Neural progenitor cell (in vitro differentiated cells): ENCODE data around the gene TUBB6. TPM values are rescaled to one million over a fixed set of nuclear protein-coding genes. Genes with fewer than 3 reads are reported as not detected.
A peak's percentile ranks its signal among the peaks of the same experiment; 100 is the strongest.

Source experiments
- DNase-seq: peaks from one replicate; pipeline ENCODE4 v3.0.0-alpha.2; 2016; ENCODE audit warnings: low spot score
- H2AFZ ChIP-seq: fragments of 200-600 bp; sonication (generic); replicated peaks from 2 replicates; pipeline ENCODE4 v1.6.1; 2016; ENCODE audit warnings: antibody characterized with exemption
- H3F3A ChIP-seq: fragments of 200-600 bp; sonication (generic); 2 replicates; pipeline ENCODE4 v1.6.1; 2016; ENCODE audit warnings: antibody characterized with exemption, low read depth
- H3K27ac ChIP-seq: fragments of 200-600 bp; sonication (generic); 2 replicates; pipeline ENCODE4 v1.5.1; 2016; ENCODE audit warnings: mild to moderate bottlenecking
- H3K27me3 ChIP-seq: fragments of 200-600 bp; sonication (generic); 2 replicates; pipeline ENCODE4 v1.6.1; 2016; ENCODE audit warnings: mild to moderate bottlenecking, moderate library complexity
- H3K36me3 ChIP-seq: fragments of 200-600 bp; sonication (generic); 2 replicates; pipeline ENCODE4 v1.5.1; 2016
- H3K4me1 ChIP-seq: fragments of 200-600 bp; sonication (generic); 2 replicates; pipeline ENCODE4 v1.6.1; 2016; ENCODE audit warnings: mixed run types
- H3K4me2 ChIP-seq: fragments of 200-600 bp; sonication (generic); 2 replicates; pipeline ENCODE4 v1.6.1; 2016
- H3K4me3 ChIP-seq: fragments of 200-600 bp; sonication (generic); 2 replicates; pipeline ENCODE4 v1.5.1; 2016
- H3K79me2 ChIP-seq: fragments of 200-600 bp; sonication (generic); 2 replicates; pipeline ENCODE4 v1.6.1; 2016; ENCODE audit warnings: low read depth
- H3K9ac ChIP-seq: fragments of 200-600 bp; sonication (generic); 2 replicates; pipeline ENCODE4 v1.6.1; 2016
- H3K9me3 ChIP-seq: fragments of 200-600 bp; sonication (generic); 2 replicates; pipeline ENCODE4 v1.5.1; 2016; ENCODE audit warnings: low read depth
- H4K20me1 ChIP-seq: fragments of 200-600 bp; sonication (generic); 2 replicates; pipeline ENCODE4 v1.6.1; 2016; ENCODE audit warnings: low read depth
- H3K27ac Mint-ChIP-seq: 3 replicates; pipeline ENCODE4 v1.8.0; 2021; ENCODE audit warnings: mixed read lengths
- H3K27me3 Mint-ChIP-seq: 2 replicates; pipeline ENCODE4 v1.8.0; 2022; ENCODE audit warnings: low read depth, mild to moderate bottlenecking, inconsistent platforms, moderate library complexity, mixed read lengths; ENCODE audit not compliant: insufficient read depth
- H3K36me3 Mint-ChIP-seq: 3 replicates; pipeline ENCODE4 v1.8.0; 2021; ENCODE audit warnings: mixed read lengths
- H3K4me1 Mint-ChIP-seq: 3 replicates; pipeline ENCODE4 v1.8.0; 2021; ENCODE audit warnings: mixed read lengths
- H3K4me3 Mint-ChIP-seq: 3 replicates; pipeline ENCODE4 v1.8.0; 2021; ENCODE audit warnings: mild to moderate bottlenecking, moderate library complexity, mixed read lengths
- H3K9me3 Mint-ChIP-seq: 3 replicates; pipeline ENCODE4 v1.8.0; 2020; ENCODE audit warnings: mixed read lengths
- EZH2 ChIP-seq: fragments of 200-600 bp; sonication (generic); IDR thresholded peaks from 2 replicates; pipeline ENCODE4 v1.6.1; 2017; ENCODE audit warnings: antibody characterized with exemption, mild to moderate bottlenecking, moderate library complexity
- EZH2phosphoT487 ChIP-seq: fragments of 200-600 bp; sonication (generic); IDR thresholded peaks from 2 replicates; pipeline ENCODE4 v1.6.1; 2017; ENCODE audit warnings: antibody characterized with exemption
- total RNA-seq: library from RNA; depleted of rRNA; stranded (reverse); fragments of >200 nt; gene quantifications from 2 replicates; pipeline ENCODE4 v1.2.3, GENCODE V29; 2015; ENCODE audit warnings: low replicate concordance
- TF ChIP-seq, protein P1 (sequence below): fragments of 200-600 bp; sonication (generic); IDR thresholded peaks from 2 replicates; pipeline ENCODE4 v1.5.1; 2017; ENCODE audit warnings: antibody characterized with exemption, mild to moderate bottlenecking

Gene TUBB6
- total RNA-seq, 1 donor from 2014 or later = 92.7 TPM

DNA sequence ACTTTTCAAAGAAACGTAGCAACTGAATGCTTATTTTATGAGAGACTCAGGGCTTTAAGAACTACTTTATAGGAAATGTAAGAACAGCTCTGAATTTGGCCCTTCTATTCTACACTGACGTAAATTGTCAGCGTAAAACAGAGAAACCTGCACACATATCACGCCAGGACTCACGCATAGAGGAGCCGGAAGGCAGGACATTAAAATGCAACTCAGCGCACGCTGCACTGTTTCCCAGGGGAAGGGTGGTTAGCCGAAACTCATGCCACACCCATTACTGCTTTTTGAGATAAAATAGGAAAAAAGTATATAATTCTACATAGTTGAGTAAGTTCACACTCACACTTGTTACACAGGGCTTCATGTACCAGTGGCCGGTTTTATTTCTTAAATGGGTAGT, 7.4 kb downstream of the TUBB6 start:
- no peaks in the 10 kb centered on the region for H3K27me3 ChIP-seq
- DNase-seq = no peak
- Mint-ChIP-seq H3K36me3 (peaks cover 40% of the 10 kb centered on the region), H3K4me1 (peaks cover 30% of the 10 kb centered on the region), H3K27me3 (peaks cover 2% of the 10 kb centered on the region), H3K4me3 (no peak overlapping the region), H3K27ac (no peak overlapping the region), H3K9me3 (peaks cover 18% of the 10 kb centered on the region)
- peaks cover 7% of the 10 kb centered on the region for H4K20me1 ChIP-seq
- H3K9ac ChIP-seq = no peak overlapping the region
- H3K27ac ChIP-seq = no peak overlapping the region
- H3K36me3 ChIP-seq = peaks cover 23% of the 10 kb centered on the region
- no peak overlapping the region for H2AFZ ChIP-seq
- H3K79me2 ChIP-seq = peaks cover 4% of the 10 kb centered on the region
- H3K4me2 ChIP-seq = no peak overlapping the region
- H3K4me1 ChIP-seq = no peaks in the 10 kb centered on the region
- peaks cover 4% of the 10 kb centered on the region for H3F3A ChIP-seq
- TF ChIP-seq, protein P1, sequence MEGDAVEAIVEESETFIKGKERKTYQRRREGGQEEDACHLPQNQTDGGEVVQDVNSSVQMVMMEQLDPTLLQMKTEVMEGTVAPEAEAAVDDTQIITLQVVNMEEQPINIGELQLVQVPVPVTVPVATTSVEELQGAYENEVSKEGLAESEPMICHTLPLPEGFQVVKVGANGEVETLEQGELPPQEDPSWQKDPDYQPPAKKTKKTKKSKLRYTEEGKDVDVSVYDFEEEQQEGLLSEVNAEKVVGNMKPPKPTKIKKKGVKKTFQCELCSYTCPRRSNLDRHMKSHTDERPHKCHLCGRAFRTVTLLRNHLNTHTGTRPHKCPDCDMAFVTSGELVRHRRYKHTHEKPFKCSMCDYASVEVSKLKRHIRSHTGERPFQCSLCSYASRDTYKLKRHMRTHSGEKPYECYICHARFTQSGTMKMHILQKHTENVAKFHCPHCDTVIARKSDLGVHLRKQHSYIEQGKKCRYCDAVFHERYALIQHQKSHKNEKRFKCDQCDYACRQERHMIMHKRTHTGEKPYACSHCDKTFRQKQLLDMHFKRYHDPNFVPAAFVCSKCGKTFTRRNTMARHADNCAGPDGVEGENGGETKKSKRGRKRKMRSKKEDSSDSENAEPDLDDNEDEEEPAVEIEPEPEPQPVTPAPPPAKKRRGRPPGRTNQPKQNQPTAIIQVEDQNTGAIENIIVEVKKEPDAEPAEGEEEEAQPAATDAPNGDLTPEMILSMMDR = no peak
- TF ChIP-seq EZH2 (no peak), EZH2phosphoT487 (no peak)
- no peak overlapping the region for H3K4me3 ChIP-seq
- H3K9me3 ChIP-seq = peaks cover 8% of the 10 kb centered on the region

DNA sequence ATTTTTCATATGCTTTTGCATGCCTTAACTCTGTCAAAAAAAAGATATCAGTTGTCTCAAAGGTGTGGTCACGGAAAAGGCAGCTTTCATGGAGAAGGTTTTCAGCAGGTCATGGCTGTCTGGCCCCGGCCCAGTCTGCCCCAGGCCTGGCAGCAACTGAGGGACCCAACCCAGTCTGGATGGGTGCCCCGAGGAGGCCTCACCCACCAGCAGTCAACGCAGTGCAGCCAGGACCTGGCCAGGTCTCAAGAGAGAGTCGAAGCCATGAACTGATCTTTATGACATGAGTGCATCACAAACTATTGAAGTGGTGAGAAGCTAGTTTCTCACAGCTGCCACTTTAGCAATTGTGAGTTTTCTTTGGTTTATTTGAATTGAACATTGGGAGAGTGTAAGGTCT, 7.9 kb downstream of the TUBB6 start:
- H3K4me1 Mint-ChIP-seq = peaks cover 31% of the 10 kb centered on the region

DNA sequence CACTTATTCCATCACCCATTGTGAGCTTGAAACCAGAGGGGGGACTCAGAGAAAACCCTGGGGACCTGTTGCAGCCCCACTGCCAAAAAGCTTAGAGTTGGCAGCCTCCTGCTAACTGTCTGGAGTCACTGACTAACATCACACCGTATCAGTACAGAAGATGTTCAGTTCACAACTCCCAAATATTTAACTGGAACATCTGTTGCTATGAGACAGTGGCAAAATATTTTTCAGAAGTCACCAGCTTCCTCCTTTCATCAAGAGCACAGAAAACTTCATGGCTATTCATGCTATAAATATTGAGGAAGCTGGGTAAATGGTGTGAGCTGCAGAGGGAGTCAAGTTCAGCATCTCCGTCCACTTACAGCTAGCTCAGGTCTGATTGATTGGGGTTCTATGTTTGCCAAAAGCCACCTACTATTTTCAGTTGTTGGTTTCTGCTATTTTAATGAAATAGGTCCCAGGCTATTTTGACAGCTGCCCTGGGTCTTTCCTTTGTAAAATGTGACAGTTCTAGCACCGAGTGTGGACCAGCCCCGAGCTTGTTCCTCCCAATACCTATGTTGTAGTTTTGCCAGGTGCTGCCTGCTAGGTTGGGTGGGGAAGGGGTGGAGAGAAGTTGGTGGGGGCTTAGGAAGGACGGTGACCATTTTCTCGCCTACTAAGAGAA, 9.8 kb downstream of the TUBB6 start:
- peaks cover 9% of the 10 kb centered on the region for H3F3A ChIP-seq
- Mint-ChIP-seq H3K36me3 (peaks cover 30% of the 10 kb centered on the region), H3K27me3 (no peaks in the 10 kb centered on the region), H3K9me3 (peaks cover 2% of the 10 kb centered on the region), H3K4me1 (peaks cover 36% of the 10 kb centered on the region), H3K4me3 (no peak overlapping the region), H3K27ac (peak overlapping the region; percentile 82)
- H3K9ac ChIP-seq = no peak overlapping the region
- H2AFZ ChIP-seq = no peak overlapping the region
- no peak overlapping the region for H3K27ac ChIP-seq
- TF ChIP-seq, protein P1 = no peak
- TF ChIP-seq EZH2 = no peak
- no peak for TF ChIP-seq EZH2phosphoT487
- H4K20me1 ChIP-seq = peaks cover 7% of the 10 kb centered on the region
- no peaks in the 10 kb centered on the region for H3K27me3 ChIP-seq
- no peaks in the 10 kb centered on the region for H3K4me1 ChIP-seq
- no peak overlapping the region for H3K4me3 ChIP-seq
- no peak overlapping the region for H3K4me2 ChIP-seq
- H3K79me2 ChIP-seq = no peaks in the 10 kb centered on the region
- DNase-seq = no peak
- H3K36me3 ChIP-seq = peaks cover 4% of the 10 kb centered on the region
- no peaks in the 10 kb centered on the region for H3K9me3 ChIP-seq

More for the DNA sequence above, 7.9 kb downstream of the TUBB6 start:
- Histone ChIP-seq H3K36me3 (peaks cover 19% of the 10 kb centered on the region), H4K20me1 (peaks cover 7% of the 10 kb centered on the region), H3F3A (peaks cover 5% of the 10 kb centered on the region), H3K27ac (no peak overlapping the region), H3K27me3 (no peaks in the 10 kb centered on the region), H3K4me3 (no peak overlapping the region), H3K4me1 (no peaks in the 10 kb centered on the region), H3K4me2 (no peak overlapping the region), H2AFZ (no peak overlapping the region), H3K79me2 (no peaks in the 10 kb centered on the region), H3K9ac (no peak overlapping the region), H3K9me3 (peaks cover 8% of the 10 kb centered on the region)
- no peak overlapping the region for H3K27ac Mint-ChIP-seq
- no peaks in the 10 kb centered on the region for H3K27me3 Mint-ChIP-seq
- peaks cover 14% of the 10 kb centered on the region for H3K9me3 Mint-ChIP-seq
- no peak overlapping the region for H3K4me3 Mint-ChIP-seq
- TF ChIP-seq EZH2phosphoT487 = no peak
- no peak for TF ChIP-seq EZH2
- TF ChIP-seq, protein P1 = no peak
- DNase-seq = no peak
- peaks cover 40% of the 10 kb centered on the region for H3K36me3 Mint-ChIP-seq
